Uterus (tissue), 4 donors: ENCODE measurements around the gene ATXN10. TPM values are rescaled to one million over a fixed set of nuclear protein-coding genes. Genes with fewer than 3 reads are reported as not detected.

Experiments used
- DNase-seq, 2 donors: peaks; one replicate each; pipeline ENCODE4 v3.0.0-alpha.2; 2019 to 2020
- H3K27ac ChIP-seq, 2 donors: fragments of 200-600 bp; sonication (generic); 1 replicate in 1 of 2; 2 replicates in 1 of 2; pipeline ENCODE4 v1.5.1; 2016 to 2018
- H3K27me3 ChIP-seq, 2 donors: fragments of 200-600 bp; sonication (generic); one replicate each; pipeline ENCODE4 v1.5.1; 2018 to 2019; ENCODE audit warnings: control low read depth in 1 of 2
- H3K36me3 ChIP-seq, 2 donors: fragments of 200-600 bp; sonication (generic); one replicate each; pipeline ENCODE4 v1.5.1; 2019; ENCODE audit warnings: control low read depth in 1 of 2
- H3K4me1 ChIP-seq, 2 donors: fragments of 200-600 bp; sonication (generic); one replicate each; pipeline ENCODE4 v1.5.1; 2018 to 2019; ENCODE audit warnings: control low read depth in 1 of 2
- H3K4me3 ChIP-seq, 2 donors: fragments of 200-600 bp; sonication (generic); 1 replicate in 1 of 2; 2 replicates in 1 of 2; pipeline ENCODE4 v1.5.1; 2018 to 2019; ENCODE audit warnings: mild to moderate bottlenecking in 1 of 2
- H3K9me3 ChIP-seq, 2 donors: fragments of 200-600 bp; sonication (generic); one replicate each; pipeline ENCODE4 v1.5.1; 2019; ENCODE audit warnings: control low read depth in 1 of 2
- POLR2A ChIP-seq, 2 donors: fragments of 450-650 bp; IDR thresholded peaks; one replicate each; pipeline ENCODE4 v1.6.1; 2016; ENCODE audit warnings: antibody characterized with exemption in 2 of 2, mild to moderate bottlenecking in 1 of 2, moderate library complexity in 1 of 2
- intact Hi-C: fragments of 100-400 bp; cut with DNase I; formaldehyde crosslinking; loops from one replicate; pipeline ENCODE4 v1.15.1; 2023; ENCODE audit warnings: low total_unique reads
- total RNA-seq, 4 donors: library from RNA; depleted of rRNA in 3 of 4; stranded (reverse); fragments of >200 nt in 3 of 4; gene quantifications; one replicate each; pipeline versions ENCODE4 v1.1.0 to v1.2.4, GENCODE V29; 2014 to 2023
- TF ChIP-seq, protein P1 (sequence below), 4 experiments: fragments of 200-600 bp in 2 of 4; fragments of 450-650 bp in 2 of 4; sonication (generic) in 2 of 4; IDR thresholded peaks; one replicate each; pipeline ENCODE4 v1.5.1; 2016 to 2019; ENCODE audit warnings: antibody characterized with exemption in 4 of 4, mild to moderate bottlenecking in 2 of 4, moderate library complexity in 1 of 4
- donor health status: DM: yes; HTN: yes; CAD: no.

Gene ATXN10
- total RNA-seq, 4 donors from 2014 or later = 251 to 258 (median 253) TPM

DNA sequence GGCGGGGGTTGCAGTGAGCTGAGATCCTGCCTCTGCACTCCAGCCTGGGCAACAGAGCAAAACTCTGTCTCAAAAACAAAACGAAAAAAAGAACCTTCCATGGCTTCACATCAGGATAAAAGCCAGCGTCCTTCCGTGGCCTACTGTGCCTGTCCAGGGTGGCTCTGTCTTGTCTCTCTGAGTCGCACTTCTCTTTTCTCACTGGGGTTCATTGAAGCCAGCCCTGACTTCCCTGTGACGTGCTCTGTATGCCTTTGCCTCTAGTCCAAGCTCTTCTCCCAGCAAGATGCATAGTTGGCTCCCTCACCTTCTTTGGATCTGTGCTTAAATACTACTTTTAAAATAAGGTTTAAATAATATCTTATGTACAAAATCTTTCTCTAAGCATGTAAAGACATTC, 11.6 kb downstream of the ATXN10 start:
- intact Hi-C loops = no loop called here
- H3K27ac ChIP-seq = no peak overlapping the region
- no peaks in the 10 kb centered on the region for H3K9me3 ChIP-seq
- H3K36me3 ChIP-seq = no peaks in the 10 kb centered on the region
- TF ChIP-seq, protein P1, sequence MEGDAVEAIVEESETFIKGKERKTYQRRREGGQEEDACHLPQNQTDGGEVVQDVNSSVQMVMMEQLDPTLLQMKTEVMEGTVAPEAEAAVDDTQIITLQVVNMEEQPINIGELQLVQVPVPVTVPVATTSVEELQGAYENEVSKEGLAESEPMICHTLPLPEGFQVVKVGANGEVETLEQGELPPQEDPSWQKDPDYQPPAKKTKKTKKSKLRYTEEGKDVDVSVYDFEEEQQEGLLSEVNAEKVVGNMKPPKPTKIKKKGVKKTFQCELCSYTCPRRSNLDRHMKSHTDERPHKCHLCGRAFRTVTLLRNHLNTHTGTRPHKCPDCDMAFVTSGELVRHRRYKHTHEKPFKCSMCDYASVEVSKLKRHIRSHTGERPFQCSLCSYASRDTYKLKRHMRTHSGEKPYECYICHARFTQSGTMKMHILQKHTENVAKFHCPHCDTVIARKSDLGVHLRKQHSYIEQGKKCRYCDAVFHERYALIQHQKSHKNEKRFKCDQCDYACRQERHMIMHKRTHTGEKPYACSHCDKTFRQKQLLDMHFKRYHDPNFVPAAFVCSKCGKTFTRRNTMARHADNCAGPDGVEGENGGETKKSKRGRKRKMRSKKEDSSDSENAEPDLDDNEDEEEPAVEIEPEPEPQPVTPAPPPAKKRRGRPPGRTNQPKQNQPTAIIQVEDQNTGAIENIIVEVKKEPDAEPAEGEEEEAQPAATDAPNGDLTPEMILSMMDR (IDR thresholded peaks at IDR 0.05) = no peak
- TF ChIP-seq POLR2A (IDR thresholded peaks at IDR 0.05) = no peak
- peaks cover 0 to 15% of the 10 kb centered on the region in 2 donors for H3K4me1 ChIP-seq
- no peak overlapping the region for H3K4me3 ChIP-seq
- H3K27me3 ChIP-seq = no peaks in the 10 kb centered on the region
- DNase-seq = no peak

DNA sequence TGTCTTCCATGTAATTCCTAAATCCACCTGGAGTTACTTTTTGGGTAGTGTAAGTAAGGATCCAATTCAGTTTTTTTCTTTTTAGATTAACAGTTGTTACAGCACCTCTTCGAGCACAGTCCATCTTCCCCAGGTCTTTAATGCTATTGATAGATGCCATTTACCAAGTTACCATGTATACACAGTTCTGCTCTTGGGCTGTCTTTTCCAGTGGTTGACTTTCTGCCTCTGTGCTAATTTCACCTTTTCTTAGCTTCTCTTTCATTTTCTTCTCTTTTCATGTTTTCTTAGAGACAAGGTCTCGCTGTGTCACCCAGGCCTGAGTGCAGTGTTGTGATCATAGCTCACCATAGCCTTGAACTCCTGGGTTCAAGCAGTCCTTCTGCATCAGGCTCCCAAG, 12.0 kb downstream of the ATXN10 start:
- intact Hi-C loops = no loop called here
- Histone ChIP-seq H3K9me3 (no peaks in the 10 kb centered on the region), H3K4me3 (no peak overlapping the region), H3K36me3 (no peaks in the 10 kb centered on the region), H3K4me1 (peaks cover 0 to 15% of the 10 kb centered on the region in 2 donors), H3K27ac (no peak overlapping the region), H3K27me3 (no peaks in the 10 kb centered on the region)
- TF ChIP-seq, protein P1 (IDR thresholded peaks at IDR 0.05) = no peak
- no peak for TF ChIP-seq POLR2A (IDR thresholded peaks at IDR 0.05)
- DNase-seq = no peak

DNA sequence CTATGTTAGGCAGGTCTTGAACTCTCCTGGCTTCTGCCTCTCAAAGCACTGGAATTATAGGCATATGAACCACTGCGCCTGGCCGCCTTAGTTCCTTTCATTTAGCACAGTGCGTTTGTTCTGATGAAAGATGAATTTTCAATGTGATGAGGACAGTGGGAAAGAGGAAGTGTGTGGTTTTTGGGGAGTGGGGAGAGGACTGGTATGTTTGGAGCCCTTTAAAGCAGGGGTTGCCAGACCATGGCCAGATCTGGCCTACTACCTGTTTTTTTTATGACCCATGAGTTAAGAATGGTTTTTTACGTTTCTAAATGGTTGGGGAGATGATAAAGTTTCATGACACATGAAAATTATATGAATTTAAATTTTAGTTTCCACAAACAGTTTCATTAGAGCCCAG, 12.5 kb downstream of the ATXN10 start:
- no peak for TF ChIP-seq POLR2A (IDR thresholded peaks at IDR 0.05)
- TF ChIP-seq, protein P1 (IDR thresholded peaks at IDR 0.05) = no peak
- no peak for DNase-seq
- Histone ChIP-seq H3K27ac (peak overlapping the region in 1 of 2 donors; percentile 11), H3K27me3 (no peaks in the 10 kb centered on the region), H3K4me3 (no peak overlapping the region), H3K4me1 (peaks cover 0 to 15% of the 10 kb centered on the region in 2 donors), H3K9me3 (no peaks in the 10 kb centered on the region), H3K36me3 (no peaks in the 10 kb centered on the region)
- intact Hi-C loops = no loop called here

DNA sequence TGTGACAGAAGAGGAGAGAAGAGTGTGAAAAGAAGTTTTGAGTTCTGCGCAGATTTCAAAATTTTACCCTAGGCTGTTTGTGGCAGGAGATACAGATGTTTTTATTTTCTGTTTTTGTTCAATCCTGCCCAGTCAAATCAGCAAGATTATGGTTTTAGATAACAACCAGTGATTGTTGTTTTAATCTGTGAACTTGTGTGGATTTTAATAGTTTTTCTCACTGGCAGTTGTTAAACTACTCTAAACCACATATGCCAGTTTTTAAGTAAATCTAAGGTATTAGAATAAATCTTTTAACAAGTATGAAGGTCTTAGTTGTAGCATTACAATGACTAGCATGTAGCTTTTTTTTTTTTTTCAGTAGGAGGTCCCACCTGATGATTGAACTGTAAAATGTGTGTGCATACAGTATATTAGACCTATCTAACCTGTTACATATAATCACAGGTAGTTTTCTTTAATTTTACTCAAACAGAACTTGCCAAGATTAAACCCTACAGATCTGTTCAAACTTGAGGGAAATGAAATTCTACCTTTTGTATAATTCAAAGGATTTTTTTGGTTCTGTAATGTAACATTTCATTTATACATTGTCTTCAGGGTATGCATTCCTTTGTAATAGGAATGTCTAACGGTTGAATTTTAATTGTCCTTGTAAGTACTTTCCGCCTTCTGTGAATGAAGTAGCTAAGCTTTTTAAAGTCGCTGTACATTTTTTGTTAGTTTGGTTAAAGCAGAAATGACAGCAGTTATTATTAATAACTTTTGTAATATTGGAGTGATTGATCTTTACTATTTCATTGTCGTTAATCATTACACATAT, 13.3 kb downstream of the ATXN10 start:
- no peaks in the 10 kb centered on the region for H3K9me3 ChIP-seq
- H3K4me1 ChIP-seq = peaks cover 0 to 15% of the 10 kb centered on the region in 2 donors
- no peak for DNase-seq
- H3K27me3 ChIP-seq = no peaks in the 10 kb centered on the region
- H3K36me3 ChIP-seq = no peaks in the 10 kb centered on the region
- intact Hi-C loops = no loop called here
- TF ChIP-seq, protein P1 (IDR thresholded peaks at IDR 0.05) = no peak
- TF ChIP-seq POLR2A (IDR thresholded peaks at IDR 0.05) = no peak
- peak overlapping the region in 1 of 2 donors; percentile 64 for H3K27ac ChIP-seq
- H3K4me3 ChIP-seq = no peak overlapping the region

DNA sequence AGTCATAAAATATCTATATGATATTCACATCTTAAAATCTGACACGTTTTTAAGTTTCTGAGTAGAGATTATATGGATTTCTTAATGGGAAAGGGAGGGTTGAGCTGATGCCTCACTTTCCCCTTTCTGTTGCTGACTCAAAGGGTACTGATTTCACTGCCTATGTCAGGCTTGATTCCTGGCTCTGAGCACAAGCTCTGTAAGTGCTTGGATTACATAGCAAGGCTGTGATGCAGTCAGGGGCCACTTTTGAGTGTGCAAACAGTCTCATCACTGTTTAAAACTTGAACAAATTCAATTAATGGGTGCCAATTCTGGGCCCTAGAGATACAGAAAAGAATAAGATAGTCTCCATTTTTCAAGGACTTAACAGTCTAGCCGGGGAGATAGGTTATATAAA, 14.4 kb downstream of the ATXN10 start:
- Histone ChIP-seq H3K27me3 (no peaks in the 10 kb centered on the region), H3K27ac (peak overlapping the region in 1 of 2 donors; percentile 64), H3K36me3 (no peaks in the 10 kb centered on the region), H3K4me1 (peaks cover 0 to 10% of the 10 kb centered on the region in 2 donors), H3K9me3 (no peaks in the 10 kb centered on the region), H3K4me3 (no peak overlapping the region)
- intact Hi-C loops = no loop called here
- no peak for DNase-seq
- TF ChIP-seq POLR2A (IDR thresholded peaks at IDR 0.05) = no peak
- TF ChIP-seq, protein P1 (IDR thresholded peaks at IDR 0.05) = no peak
